MCF 10A (cell line): Measurements from ENCODE around the gene GBA2. TPM values are rescaled to one million over a fixed set of nuclear protein-coding genes. Genes with fewer than 3 reads are reported as not detected.

Experiments used
- BruUV-seq: library from RNA; stranded (reverse); fragments of 400-500 nt; replicated peaks from 2 replicates; lab custom pipeline; 2021; lab: Mats Ljungman, UMichigan
- CTCF ChIA-PET: fragments of 300-600 bp; sonication (Branson Sonifier 250); formaldehyde crosslinking; extraction: SDS; loops from one replicate; lab custom pipeline; 2021; ENCODE audit warnings: antibody characterized with exemption, inconsistent platforms; lab: Yijun Ruan, JAX
- POLR2A ChIA-PET: fragments of 300-600, 350-650 bp; sonication (Branson Sonifier 250); formaldehyde crosslinking; extraction: SDS; loops from one replicate; lab custom pipeline; 2020; ENCODE audit warnings: antibody characterized with exemption, inconsistent platforms; lab: Yijun Ruan, JAX
- DNase-seq: peaks from one replicate; pipeline ENCODE4 v3.0.0-alpha.2; 2018; ENCODE audit not compliant: unreplicated experiment
- H3K27ac Mint-ChIP-seq: one replicate; pipeline ENCODE4 v1.8.0; 2022; ENCODE audit warnings: mild to moderate bottlenecking, low read depth, mixed read lengths; ENCODE audit not compliant: unreplicated experiment
- H3K27me3 Mint-ChIP-seq: one replicate; pipeline ENCODE4 v1.8.0; 2022; ENCODE audit warnings: mixed read lengths; ENCODE audit not compliant: insufficient read depth, unreplicated experiment
- H3K36me3 Mint-ChIP-seq: one replicate; pipeline ENCODE4 v1.8.0; 2022; ENCODE audit warnings: mild to moderate bottlenecking, moderate library complexity, mixed read lengths; ENCODE audit not compliant: insufficient read depth, unreplicated experiment
- H3K4me1 Mint-ChIP-seq: one replicate; pipeline ENCODE4 v1.8.0; 2022; ENCODE audit warnings: mixed read lengths; ENCODE audit not compliant: insufficient read depth, unreplicated experiment
- H3K4me3 Mint-ChIP-seq: one replicate; pipeline ENCODE4 v1.8.0; 2022; ENCODE audit warnings: mild to moderate bottlenecking, moderate library complexity, mixed read lengths; ENCODE audit not compliant: unreplicated experiment
- H3K9me3 Mint-ChIP-seq: one replicate; pipeline ENCODE4 v1.8.0; 2022; ENCODE audit warnings: mixed read lengths; ENCODE audit not compliant: unreplicated experiment
- CTCF ChIP-seq: fragments of 200-600 bp; IDR thresholded peaks from one replicate; pipeline ENCODE4 v1.8.0; 2022; ENCODE audit warnings: antibody characterized with exemption, mild to moderate bottlenecking; ENCODE audit not compliant: unreplicated experiment
- intact Hi-C: fragments of 100-400 bp; cut with micrococcal nuclease; formaldehyde crosslinking; loops from 2 replicates; pipeline ENCODE4 v1.14.1; 2022
- total RNA-seq: library from RNA; stranded (reverse); gene quantifications from 2 replicates; pipeline ENCODE4 v1.2.3, GENCODE V29; 2022

GBA2 gene
- total RNA-seq, 1 experiment from 2014 or later = 51.3 TPM

DNA sequence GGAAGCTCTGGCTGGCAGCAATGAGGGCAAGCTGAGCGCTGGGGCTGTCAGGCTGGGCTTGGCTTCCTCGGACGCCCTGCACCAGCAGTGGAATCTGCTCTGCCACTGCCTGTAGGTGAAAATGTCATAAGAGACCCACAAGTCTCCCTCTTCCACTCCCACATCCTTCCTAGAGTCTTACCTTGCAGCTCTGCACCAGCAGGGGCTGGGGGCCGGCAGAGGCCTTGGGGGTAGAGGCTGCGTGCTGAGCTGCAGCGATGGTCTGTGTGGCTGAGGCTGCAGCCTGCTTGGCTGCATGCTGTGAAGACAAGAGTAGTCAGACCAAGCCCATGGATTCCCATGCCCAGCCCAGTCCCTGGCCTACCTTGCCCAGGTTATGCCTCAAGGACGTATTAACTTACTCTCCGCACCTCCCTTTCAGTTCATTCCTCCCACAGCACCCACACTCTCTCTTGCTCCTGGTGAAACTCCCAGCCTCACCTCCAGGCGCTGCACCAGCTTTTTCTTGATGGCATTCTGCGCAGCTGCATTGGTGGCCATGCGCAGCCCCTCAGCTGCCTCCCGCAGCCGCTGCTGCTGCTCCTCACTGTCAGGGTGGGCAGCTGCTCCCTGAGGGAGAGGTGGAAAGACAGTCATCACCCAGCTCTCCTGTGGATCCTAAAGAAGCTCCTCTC, 34.3 kb downstream of the GBA2 start:
- H3K27me3 Mint-ChIP-seq = no peaks in the 10 kb centered on the region
- intact Hi-C loops = no loop called here
- no peaks in the 10 kb centered on the region for H3K9me3 Mint-ChIP-seq
- no peak overlapping the region for H3K27ac Mint-ChIP-seq
- ChIA-PET CTCF (interaction anchor here (0.8 to 12.5 kb wide), 5 partner anchors 9 to 67 kb away, joined by 3 to 155 read pairs (median 3); no protein-coding TSS in a partner anchor), POLR2A (interaction anchor here (0.9 to 1.6 kb wide), 3 partner anchors 17 to 69 kb away, joined by 3 to 4 read pairs (median 3); partner anchors contain the start of gene TLN1)
- no TSS peak for BruUV-seq
- no peak overlapping the region for H3K4me3 Mint-ChIP-seq
- H3K4me1 Mint-ChIP-seq = peaks cover 6% of the 10 kb centered on the region
- TF ChIP-seq CTCF = no peak
- H3K36me3 Mint-ChIP-seq = peaks cover 91% of the 10 kb centered on the region
- no peak for DNase-seq

GRCh38 chr9:35714123-35714522, 34.9 kb downstream of the GBA2 start:
- Mint-ChIP-seq H3K27me3 (no peaks in the 10 kb centered on the region), H3K4me3 (no peak overlapping the region), H3K4me1 (peaks cover 6% of the 10 kb centered on the region), H3K36me3 (peaks cover 91% of the 10 kb centered on the region), H3K9me3 (no peaks in the 10 kb centered on the region), H3K27ac (no peak overlapping the region)
- CTCF ChIA-PET = interaction anchor here (0.8 to 12.5 kb wide), 5 partner anchors 8 to 67 kb away, joined by 3 to 155 read pairs (median 3); no protein-coding TSS in a partner anchor
- intact Hi-C loops = no loop called here
- POLR2A ChIA-PET = interaction anchor here (0.9 to 1.5 kb wide), 2 partner anchors 23 to 68 kb away, joined by 3 read pairs; no protein-coding TSS in a partner anchor
- TF ChIP-seq CTCF = no peak
- peak; percentile 17 for DNase-seq
- TSS peak; percentile 2 for BruUV-seq

GRCh38 chr9:35713578-35713977, 35.5 kb downstream of the GBA2 start:
- Mint-ChIP-seq H3K36me3 (peaks cover 91% of the 10 kb centered on the region), H3K27me3 (no peaks in the 10 kb centered on the region), H3K9me3 (no peaks in the 10 kb centered on the region), H3K27ac (peak overlapping the region; percentile 15), H3K4me1 (peaks cover 6% of the 10 kb centered on the region), H3K4me3 (no peak overlapping the region)
- no peak for DNase-seq
- intact Hi-C loops = no loop called here
- ChIA-PET CTCF (interaction anchor here (1.3 to 12.5 kb wide), 2 partner anchors 19 to 66 kb away, joined by 3 to 155 read pairs; no protein-coding TSS in a partner anchor), POLR2A (interaction anchor here (0.9 to 2.1 kb wide), 6 partner anchors 13 to 67 kb away, joined by 3 to 13 read pairs (median 4); partner anchors contain the start of genes CREB3 and TLN1)
- BruUV-seq = no TSS peak
- no peak for TF ChIP-seq CTCF

- H3K4me1 Mint-ChIP-seq = peaks cover 6% of the 10 kb centered on the region
- H3K9me3 Mint-ChIP-seq = no peaks in the 10 kb centered on the region
- peak overlapping the region; percentile 15 for H3K27ac Mint-ChIP-seq
- no peaks in the 10 kb centered on the region for H3K27me3 Mint-ChIP-seq
- peak; percentile 37 for DNase-seq
- no TSS peak for BruUV-seq
- intact Hi-C loops = no loop called here
- POLR2A ChIA-PET = interaction anchor here (0.8 to 2.1 kb wide), 7 partner anchors 14 to 55 kb away, joined by 3 to 13 read pairs (median 4); partner anchors contain the start of genes CREB3 and TLN1
- TF ChIP-seq CTCF = no peak
- peaks cover 92% of the 10 kb centered on the region for H3K36me3 Mint-ChIP-seq
- CTCF ChIA-PET = interaction anchor here (1.1 to 12.5 kb wide), 4 partner anchors 16 to 101 kb away, joined by 3 to 155 read pairs (median 4); no protein-coding TSS in a partner anchor
- no peak overlapping the region for H3K4me3 Mint-ChIP-seq
Observed at GRCh38 chr9:35712762-35713400, 36.1 kb downstream of the GBA2 start.
